Caco-2 (cell line): Measurements from ENCODE around the gene CDCA3. TPM values are rescaled to one million over a fixed set of nuclear protein-coding genes. Genes with fewer than 3 reads are reported as not detected.

Experiments used
- BruUV-seq: library from RNA; stranded (reverse); fragments of 400-500 nt; replicated peaks from 2 replicates; lab custom pipeline; 2021; lab: Mats Ljungman, UMichigan
- CTCF ChIA-PET: fragments of 300-600 bp; sonication (Branson Sonifier 250); formaldehyde crosslinking; loops from one replicate; lab custom pipeline; 2022; ENCODE audit warnings: antibody characterized with exemption; lab: Charles Lee
- POLR2A ChIA-PET: fragments of 300-600 bp; sonication (Branson Sonifier 250); formaldehyde crosslinking; loops from one replicate; lab custom pipeline; 2022; ENCODE audit warnings: antibody characterized with exemption; lab: Charles Lee
- DNase-seq, 2 experiments: peaks; one replicate each; pipeline versions ENCODE4 v3.0.0 to v3.0.0-alpha.2; 2020 to 2022
- H3K27me3 ChIP-seq: replicated peaks from 2 replicates; pipeline ENCODE4 v1.6.0; 2011; ENCODE audit warnings: low read length; ENCODE audit not compliant: control insufficient read depth, insufficient read depth
- H3K36me3 ChIP-seq: 2 replicates; pipeline ENCODE4 v1.5.1; 2011; ENCODE audit warnings: low read length; ENCODE audit not compliant: control insufficient read depth, insufficient read depth
- H3K4me1 ChIP-seq: fragments of 250-450 bp; sonication (Bioruptor Pico); 2 replicates; pipeline ENCODE4 v1.5.1; 2020; ENCODE audit warnings: mild to moderate bottlenecking
- H3K4me3 ChIP-seq: 2 replicates; pipeline ENCODE4 v1.5.1; 2011; ENCODE audit warnings: low read depth, mild to moderate bottlenecking, control low read depth, low read length
- H3K9me3 ChIP-seq: fragments of 250-450 bp; sonication (Bioruptor Pico); 2 replicates; pipeline ENCODE4 v1.5.1; 2020; ENCODE audit warnings: mild to moderate bottlenecking, moderate library complexity
- H3K27ac Mint-ChIP-seq: one replicate; pipeline ENCODE4 v1.8.0; 2022; ENCODE audit warnings: mixed read lengths; ENCODE audit not compliant: unreplicated experiment
- H3K27me3 Mint-ChIP-seq: one replicate; pipeline ENCODE4 v1.8.0; 2022; ENCODE audit warnings: mixed read lengths; ENCODE audit not compliant: insufficient read depth, unreplicated experiment
- H3K36me3 Mint-ChIP-seq: one replicate; pipeline ENCODE4 v1.8.0; 2022; ENCODE audit warnings: mild to moderate bottlenecking, mixed read lengths; ENCODE audit not compliant: insufficient read depth, unreplicated experiment
- H3K4me1 Mint-ChIP-seq: one replicate; pipeline ENCODE4 v1.8.0; 2022; ENCODE audit warnings: low read depth, mixed read lengths; ENCODE audit not compliant: unreplicated experiment
- H3K4me3 Mint-ChIP-seq: one replicate; pipeline ENCODE4 v1.8.0; 2022; ENCODE audit warnings: mild to moderate bottlenecking, moderate library complexity, mixed read lengths; ENCODE audit not compliant: unreplicated experiment
- H3K9me3 Mint-ChIP-seq: one replicate; pipeline ENCODE4 v1.8.0; 2022; ENCODE audit warnings: mixed read lengths; ENCODE audit not compliant: unreplicated experiment
- CTCF ChIP-seq, 2 experiments: fragments of 200-600 bp in 1 of 2; IDR thresholded peaks; 1 replicate in 1 of 2; 2 replicates in 1 of 2; pipeline versions ENCODE4 v1.5.1 to v1.8.0; 2011 to 2022; ENCODE audit warnings: antibody characterized with exemption in 1 of 2, control low read depth in 1 of 2, inconsistent platforms in 1 of 2, low read depth in 1 of 2, low read length in 1 of 2, mild to moderate bottlenecking in 1 of 2, moderate library complexity in 1 of 2; ENCODE audit not compliant: insufficient read depth in 1 of 2, severe bottlenecking in 1 of 2, unreplicated experiment in 1 of 2
- intact Hi-C: fragments of 100-400 bp; cut with micrococcal nuclease; formaldehyde crosslinking; loops from one replicate; pipeline ENCODE4 v1.10.0; 2022; ENCODE audit not compliant: unreplicated experiment
- total RNA-seq: library from RNA; stranded (reverse); gene quantifications from 2 replicates; pipeline ENCODE4 v1.2.3, GENCODE V29; 2022

Gene CDCA3
- total RNA-seq, 1 experiment from 2014 or later: 147 TPM

GRCh38 chr12:6827982-6828780, 22.9 kb downstream of the CDCA3 start, which contains the start of gene P3H3:
P3H3 (plus strand) TSS chr12:6828407; CDS start chr12:6828441, 34 bp downstream.
- peaks cover 11% of the 10 kb centered on the region for H3K36me3 Mint-ChIP-seq
- ChIA-PET POLR2A (interaction anchor here (0.6 to 1.9 kb wide), 3 partner anchors 12 to 64 kb away, joined by 3 to 9 read pairs (median 3); partner anchors contain the start of genes CDCA3 and USP5), CTCF (interaction anchor here (0.5 to 2.4 kb wide), 7 partner anchors 11 to 382 kb away, joined by 3 to 8 read pairs (median 4); partner anchors contain the start of genes CDCA3, MLF2 and USP5)
- no peaks in the 10 kb centered on the region for H3K9me3 Mint-ChIP-seq
- BruUV-seq: no TSS peak
- H3K36me3 ChIP-seq: no peaks in the 10 kb centered on the region; the same call in 1 of the 2 replicates
- peaks cover 18% of the 10 kb centered on the region for H3K4me1 ChIP-seq
- peak within 1 kb of the TSS; percentile 97 for H3K4me3 ChIP-seq
- H3K27ac Mint-ChIP-seq: peak within 1 kb of the TSS; percentile 95
- no peak for TF ChIP-seq CTCF (IDR thresholded peaks at IDR 0.05; ENCODE audit: insufficient read depth in 1 of 2, low read depth in 1 of 2, low read length in 1 of 2, severe bottlenecking in 1 of 2, unreplicated experiment in 1 of 2)
- H3K9me3 ChIP-seq: no peaks in the 10 kb centered on the region
- H3K27me3 ChIP-seq: no peaks in the 10 kb centered on the region; the same call in 1 of the 2 replicates
- DNase-seq: peak in 1 of 2 experiments; percentile 63
- H3K4me3 Mint-ChIP-seq: peak within 1 kb of the TSS; percentile 94
- H3K4me1 Mint-ChIP-seq: peaks cover 14% of the 10 kb centered on the region
- intact Hi-C loops: loop anchor here (5.0 kb wide), 2 partner anchors 211 to 256 kb away; no protein-coding TSS in a partner anchor
- H3K27me3 Mint-ChIP-seq: peaks cover 18% of the 10 kb centered on the region

- DNase-seq: peak; percentile 81 to 88
- H3K4me3 ChIP-seq: no peak overlapping the region
- intact Hi-C loops: loop anchor here (5.0 kb wide), 2 partner anchors 210 to 255 kb away; no protein-coding TSS in a partner anchor
- H3K4me1 ChIP-seq: peaks cover 23% of the 10 kb centered on the region
- BruUV-seq: no TSS peak
- Mint-ChIP-seq H3K36me3 (peaks cover 11% of the 10 kb centered on the region), H3K4me1 (peaks cover 14% of the 10 kb centered on the region), H3K27me3 (peaks cover 22% of the 10 kb centered on the region), H3K27ac (no peak overlapping the region), H3K4me3 (peak overlapping the region; percentile 94), H3K9me3 (no peaks in the 10 kb centered on the region)
- ChIA-PET POLR2A (interaction anchor here (0.6 to 1.0 kb wide), 3 partner anchors 11 to 74 kb away, joined by 3 read pairs; no protein-coding TSS in a partner anchor), CTCF (interaction anchor here (0.5 to 2.4 kb wide), 6 partner anchors 8 to 74 kb away, joined by 3 to 8 read pairs (median 4); partner anchors contain the start of genes CDCA3, MLF2 and USP5)
- TF ChIP-seq CTCF (IDR thresholded peaks at IDR 0.05; ENCODE audit: insufficient read depth in 1 of 2, low read depth in 1 of 2, low read length in 1 of 2, severe bottlenecking in 1 of 2, unreplicated experiment in 1 of 2): no peak
- H3K27me3 ChIP-seq: no peaks in the 10 kb centered on the region; the same call in 1 of the 2 replicates
- H3K9me3 ChIP-seq: no peaks in the 10 kb centered on the region
- H3K36me3 ChIP-seq: no peaks in the 10 kb centered on the region; the same call in 1 of the 2 replicates
Measured at GRCh38 chr12:6827437-6827911, 23.6 kb downstream of the CDCA3 start.
